ENCODE results near the gene NECAB3.
"Not testable (repeated sequence)": the region's sequence is repeated elsewhere in the genome, so short reads cannot be mapped to it uniquely, and the experiment has no call there.

The NECAB3 gene, protein sequence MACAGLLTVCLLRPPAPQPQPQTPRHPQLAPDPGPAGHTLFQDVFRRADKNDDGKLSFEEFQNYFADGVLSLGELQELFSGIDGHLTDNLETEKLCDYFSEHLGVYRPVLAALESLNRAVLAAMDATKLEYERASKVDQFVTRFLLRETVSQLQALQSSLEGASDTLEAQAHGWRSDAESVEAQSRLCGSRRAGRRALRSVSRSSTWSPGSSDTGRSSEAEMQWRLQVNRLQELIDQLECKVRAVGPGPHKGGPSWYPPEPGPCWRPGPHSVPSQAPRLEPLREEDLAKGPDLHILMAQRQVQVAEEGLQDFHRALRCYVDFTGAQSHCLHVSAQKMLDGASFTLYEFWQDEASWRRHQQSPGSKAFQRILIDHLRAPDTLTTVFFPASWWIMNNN

DNA sequence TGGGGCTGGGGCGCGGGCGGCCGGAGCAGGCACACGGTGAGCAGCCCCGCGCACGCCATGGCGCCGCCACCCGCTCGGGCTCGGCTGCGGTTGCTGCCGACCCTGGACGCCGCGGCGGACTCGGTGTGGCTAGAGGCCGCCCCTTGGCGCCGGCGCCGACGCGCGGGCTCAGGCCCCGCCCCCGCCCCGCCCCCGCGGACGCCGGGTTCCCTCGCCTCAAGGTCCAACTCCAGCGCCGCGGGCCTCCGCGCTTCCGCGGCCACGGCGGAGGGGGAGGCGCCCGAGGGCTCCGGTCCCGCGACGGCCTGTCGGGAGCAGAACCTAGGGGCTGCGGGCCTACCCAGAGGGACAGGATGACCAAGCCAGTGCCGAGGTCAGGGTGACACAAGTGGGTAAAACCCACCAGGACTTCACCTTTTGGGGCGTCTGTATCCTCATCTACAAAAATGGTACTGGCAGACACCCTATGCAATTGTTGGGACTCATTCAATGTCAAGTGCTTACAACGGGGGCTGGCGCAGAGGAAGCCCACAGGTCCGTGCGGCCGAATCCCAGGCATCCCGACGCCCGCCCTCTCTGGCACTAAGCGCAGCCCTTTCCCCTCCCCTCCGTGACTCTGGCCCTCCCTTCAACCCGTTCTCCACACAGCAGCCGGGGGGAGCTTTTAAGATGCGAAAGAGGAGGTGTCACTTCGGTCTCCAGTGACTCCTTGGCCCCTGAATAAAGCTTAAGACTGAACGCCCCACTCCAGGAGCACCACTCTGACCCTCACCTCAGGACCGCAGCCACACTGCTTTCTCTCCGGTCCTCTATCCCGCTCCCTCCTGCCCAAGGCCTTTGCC lies at the start of gene NECAB3:
TSS of gene NECAB3 (minus strand) at position 135 of the 842 bp plus-strand sequence. CDS start at position 59, 76 bp downstream.
- DNase-seq, result peak; percentile 73

DNA sequence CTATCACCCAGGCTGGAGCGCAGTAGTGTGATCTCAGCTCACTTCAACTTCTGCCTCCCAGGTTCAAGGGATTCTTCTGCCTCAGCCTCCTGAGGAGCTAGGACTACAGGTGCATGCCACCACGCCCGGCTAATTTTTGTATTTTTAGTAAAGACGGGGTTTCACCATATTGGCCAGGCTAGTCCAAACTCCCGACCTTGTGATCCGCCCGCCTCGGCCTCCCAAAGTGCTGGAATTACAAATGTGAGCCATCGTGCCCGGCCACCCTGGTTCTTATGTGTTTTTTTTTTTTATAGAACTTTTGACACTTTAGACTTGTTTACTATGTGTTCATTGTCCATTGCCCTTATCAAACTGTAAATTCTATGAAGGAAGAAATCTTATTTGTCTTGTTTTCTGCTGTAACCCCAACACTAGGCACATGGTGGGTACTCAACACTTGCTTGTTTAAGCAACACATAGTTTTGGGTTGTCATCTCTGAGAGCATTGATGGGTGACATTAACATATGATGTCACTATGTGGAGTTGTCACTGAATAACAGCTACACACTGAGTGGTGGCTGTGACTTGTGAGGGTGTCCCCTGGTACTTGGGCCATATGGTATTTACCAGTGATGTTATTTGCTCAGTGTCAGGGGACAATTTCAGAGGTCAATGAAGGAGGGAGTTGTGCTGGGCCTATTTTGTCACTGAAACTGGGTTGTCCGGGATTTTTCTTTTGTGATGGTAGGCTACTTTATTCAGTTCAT lies 47.3 kb upstream of the NECAB3 start:
- DNase-seq, result no peak

DNA sequence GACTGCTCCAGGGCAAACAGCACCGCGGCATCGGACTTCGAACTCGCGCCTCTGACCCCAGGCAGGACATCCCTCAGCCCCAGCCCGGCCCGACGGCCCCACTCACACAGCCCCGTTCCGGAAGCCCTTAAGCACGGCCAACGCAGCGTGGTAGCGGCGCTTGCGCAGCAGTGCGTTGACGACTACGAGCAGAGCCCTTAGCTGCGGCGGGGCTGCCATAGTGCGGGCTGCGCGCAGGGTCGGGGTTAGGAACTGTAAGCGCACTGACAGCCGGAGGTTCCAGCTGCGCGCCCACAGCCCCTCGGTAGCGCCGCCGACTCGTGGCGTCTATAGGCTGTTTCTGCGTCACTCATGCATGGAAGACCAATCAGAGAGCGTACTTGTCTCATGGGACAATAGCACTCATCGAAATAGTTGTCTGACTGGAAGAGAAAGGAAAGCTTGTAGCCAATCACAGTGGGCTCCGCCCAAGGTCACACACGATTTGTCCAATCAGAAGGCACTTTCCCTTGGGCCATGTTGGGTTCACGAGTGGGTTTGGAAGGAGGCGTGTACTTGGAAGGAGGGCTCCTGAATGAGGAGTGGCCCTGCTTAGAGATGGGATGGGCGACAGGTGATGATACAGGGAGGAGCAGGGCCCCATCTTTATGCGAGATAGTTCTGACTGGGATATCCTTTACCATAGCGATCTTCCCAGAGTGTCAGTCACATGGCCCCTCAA lies 45.9 kb upstream of the NECAB3 start, which contains the start of gene PXMP4:
TSS of gene PXMP4 (minus strand) at position 322 of the 721 bp plus-strand sequence. CDS start at position 219, 103 bp downstream.
- DNase-seq, result peak; percentile 96

DNA sequence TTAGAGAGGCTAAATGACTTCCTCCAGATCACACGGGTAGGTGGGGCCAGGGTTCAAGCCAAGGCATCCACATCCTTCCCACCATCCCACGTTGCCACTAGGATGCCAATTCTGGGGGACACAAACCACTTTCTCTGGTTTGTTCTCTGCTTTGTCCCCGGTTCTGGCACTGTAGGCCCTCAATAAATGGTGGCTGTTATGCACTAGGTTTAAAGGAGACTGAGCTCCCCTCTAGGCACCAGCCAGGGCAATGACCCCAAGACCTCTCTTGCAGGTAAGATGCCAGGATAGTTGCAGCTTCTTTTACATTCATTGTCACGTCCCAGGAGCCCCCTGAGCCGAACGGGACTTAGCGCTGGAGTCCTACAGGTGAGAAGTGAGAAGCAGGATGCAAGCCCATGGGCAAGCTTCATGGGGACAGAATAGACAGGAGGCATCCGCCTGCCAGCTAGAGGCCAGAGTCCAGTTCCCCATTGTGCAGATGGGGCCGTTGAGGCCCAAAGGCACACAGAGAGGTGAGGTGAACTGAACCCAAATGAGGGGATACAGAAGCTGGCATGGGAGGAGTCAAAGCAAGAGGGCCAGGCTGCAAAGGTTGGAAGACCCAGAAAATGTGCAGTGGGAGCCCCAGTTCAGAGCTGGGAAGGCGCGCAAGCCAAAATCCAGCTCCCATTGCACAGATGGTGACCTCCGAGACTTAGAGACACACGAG lies 45.2 kb upstream of the NECAB3 start:
- no peak for DNase-seq

DNA sequence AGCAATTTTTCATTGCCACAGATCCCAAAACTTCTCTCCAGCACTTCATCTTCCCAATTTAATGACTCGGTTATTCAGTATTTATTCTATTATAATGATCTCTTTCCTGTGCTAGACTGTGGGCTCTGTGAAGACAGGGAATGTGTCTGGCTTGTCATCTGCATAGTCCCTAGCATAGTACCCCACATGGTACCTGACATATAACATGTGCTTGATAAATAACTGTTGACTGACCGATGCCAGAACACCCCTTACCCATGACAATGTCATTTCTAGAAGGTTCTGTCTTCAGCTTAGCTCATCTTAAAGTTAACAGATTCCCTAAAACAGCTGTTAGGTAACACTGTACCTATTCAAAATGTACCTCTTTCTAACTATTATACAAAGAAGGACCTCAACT lies 42.3 kb upstream of the NECAB3 start:
- DNase-seq, result no peak

DNA sequence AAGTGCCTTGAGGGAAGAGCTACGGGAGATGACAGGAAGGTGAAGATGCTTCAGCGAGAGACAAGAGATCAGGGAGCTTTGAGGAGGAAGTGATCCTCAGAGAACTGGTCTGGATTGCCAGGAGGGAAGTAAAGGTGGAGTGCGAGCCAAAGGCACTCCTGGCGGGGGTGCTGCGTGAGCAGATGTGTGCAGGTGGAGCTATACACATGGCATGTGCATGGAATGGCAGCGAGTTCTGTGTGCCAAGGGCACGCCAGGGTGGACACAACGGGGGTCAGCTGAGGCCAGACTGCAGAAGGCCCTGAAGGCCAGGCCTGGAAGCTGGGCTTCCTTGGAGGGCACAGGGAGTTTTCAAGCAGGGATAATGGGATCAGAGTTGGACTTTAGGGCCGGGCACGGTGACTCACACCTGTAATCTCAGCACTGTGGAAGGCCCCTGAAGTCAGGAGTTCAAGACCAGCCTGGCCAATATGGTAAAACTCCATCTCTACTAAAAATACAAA lies 39.7 kb upstream of the NECAB3 start:
- DNase-seq, result no peak

DNA sequence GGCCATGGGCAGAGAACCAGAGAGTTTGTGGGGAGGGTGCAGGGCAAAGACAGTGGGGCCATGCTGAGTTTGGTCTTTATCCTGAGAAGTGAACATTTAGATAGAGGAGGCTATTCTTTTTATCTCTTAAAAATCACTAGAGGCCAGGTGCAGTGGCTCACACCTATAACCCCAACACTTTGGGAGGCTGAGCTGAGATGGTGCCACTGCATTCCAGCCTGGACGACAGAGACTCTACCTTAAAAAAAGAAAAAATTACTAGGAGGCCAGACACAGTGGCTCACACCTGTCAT lies 37.2 kb upstream of the NECAB3 start:
- no peak for DNase-seq

DNA sequence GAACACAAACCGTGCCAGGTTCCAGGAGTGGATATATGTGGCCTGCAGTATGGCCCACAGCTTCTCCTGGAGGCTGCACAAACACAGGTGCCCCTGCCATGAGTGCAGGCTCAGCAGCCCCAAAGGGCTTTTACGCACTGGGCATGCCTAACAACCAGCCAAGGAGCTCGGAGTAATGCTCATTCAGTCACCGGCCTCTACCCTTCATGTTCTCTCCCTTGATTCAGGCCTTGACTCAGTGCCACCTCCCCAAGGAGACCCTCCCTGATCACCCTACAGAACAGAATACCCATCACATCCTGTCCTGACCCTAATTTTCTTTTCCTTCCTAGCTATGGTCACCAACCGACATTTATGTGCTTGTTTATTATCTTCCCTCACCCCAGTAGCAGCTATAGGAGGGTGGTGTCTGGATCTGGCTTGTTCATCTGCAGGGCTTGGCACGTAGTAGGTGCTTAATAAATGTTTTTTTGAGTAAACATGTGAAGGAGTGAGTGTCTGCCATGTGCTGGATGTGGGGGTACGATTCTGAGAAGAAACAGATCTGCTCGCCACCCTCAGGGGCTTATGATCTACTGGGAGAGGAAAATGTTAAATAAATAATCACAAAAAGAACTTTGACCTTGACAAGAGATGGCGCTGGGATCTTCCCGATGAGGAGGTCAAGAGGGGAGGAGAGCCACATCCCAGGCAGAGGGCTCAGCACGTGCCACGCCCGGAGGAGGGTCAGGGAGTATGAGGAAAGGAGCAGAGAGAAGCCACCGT lies 36.6 kb upstream of the NECAB3 start:
- DNase-seq, result no peak

DNA sequence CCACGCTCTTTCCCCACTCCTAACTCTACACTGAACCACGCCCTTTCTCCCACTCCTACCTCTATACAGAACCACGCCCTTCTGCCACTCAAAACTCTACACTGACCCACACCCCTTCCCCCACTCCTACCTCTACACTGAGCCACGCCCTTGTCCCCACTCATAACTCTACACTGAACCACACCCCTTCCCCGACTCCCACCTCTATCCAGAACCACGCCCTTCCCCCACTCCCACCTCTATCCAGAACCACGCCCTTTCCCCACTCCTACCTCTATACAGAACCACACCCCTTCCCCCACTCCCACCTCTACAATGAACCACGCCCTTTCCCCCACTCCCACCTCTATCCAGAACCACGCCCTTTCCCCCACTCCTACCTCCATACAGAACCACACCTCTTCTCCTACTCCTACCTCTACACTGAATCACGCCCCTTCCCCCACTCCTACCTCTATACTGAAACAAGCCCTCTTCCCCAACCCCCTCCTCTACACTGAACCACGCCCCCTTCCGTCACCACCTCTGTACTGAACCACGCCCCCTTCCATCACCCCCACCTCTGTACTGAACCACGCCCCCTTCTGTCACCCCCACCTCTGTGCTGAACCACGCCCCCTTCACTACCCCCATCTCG lies 35.8 kb upstream of the NECAB3 start:
- no peak for DNase-seq

DNA sequence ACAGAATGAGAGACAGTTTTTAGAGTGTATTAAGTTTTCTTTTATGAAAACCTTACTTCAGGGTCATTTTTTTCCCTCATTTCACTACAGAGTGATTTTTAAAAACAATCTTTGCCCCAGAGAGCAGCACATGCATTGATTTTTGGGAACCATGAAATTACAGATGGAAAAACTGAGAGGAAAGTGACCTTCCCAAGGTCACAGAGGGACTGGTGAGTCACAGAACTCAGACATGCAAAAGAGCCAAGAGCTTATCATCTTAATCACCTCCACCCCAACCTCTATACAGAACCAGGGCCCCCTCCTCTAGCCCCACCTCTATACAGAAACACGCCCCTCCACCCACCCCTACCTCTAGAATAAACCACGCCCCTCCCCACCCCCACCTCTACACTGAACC lies 35.2 kb upstream of the NECAB3 start:
- no peak for DNase-seq

DNA sequence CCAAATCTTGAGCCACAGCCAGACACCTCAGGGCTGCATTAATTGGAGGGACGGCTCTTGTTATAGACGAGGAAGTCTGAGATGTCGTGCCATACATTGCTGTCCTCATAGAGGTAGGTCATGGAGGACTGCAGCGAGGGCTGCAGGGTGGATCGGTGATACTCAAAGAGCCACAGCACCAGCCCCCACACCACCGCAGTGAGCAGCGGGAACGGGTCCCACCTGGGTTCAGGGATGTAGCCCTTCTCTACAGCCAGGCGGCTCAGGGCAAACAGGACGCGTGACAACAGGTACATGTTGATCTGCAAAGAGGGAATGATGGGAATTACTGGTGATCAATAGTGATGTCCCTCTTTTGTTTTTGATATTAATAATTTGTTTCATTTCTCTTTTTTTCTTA lies 33.4 kb upstream of the NECAB3 start:
- DNase-seq, result no peak

DNA sequence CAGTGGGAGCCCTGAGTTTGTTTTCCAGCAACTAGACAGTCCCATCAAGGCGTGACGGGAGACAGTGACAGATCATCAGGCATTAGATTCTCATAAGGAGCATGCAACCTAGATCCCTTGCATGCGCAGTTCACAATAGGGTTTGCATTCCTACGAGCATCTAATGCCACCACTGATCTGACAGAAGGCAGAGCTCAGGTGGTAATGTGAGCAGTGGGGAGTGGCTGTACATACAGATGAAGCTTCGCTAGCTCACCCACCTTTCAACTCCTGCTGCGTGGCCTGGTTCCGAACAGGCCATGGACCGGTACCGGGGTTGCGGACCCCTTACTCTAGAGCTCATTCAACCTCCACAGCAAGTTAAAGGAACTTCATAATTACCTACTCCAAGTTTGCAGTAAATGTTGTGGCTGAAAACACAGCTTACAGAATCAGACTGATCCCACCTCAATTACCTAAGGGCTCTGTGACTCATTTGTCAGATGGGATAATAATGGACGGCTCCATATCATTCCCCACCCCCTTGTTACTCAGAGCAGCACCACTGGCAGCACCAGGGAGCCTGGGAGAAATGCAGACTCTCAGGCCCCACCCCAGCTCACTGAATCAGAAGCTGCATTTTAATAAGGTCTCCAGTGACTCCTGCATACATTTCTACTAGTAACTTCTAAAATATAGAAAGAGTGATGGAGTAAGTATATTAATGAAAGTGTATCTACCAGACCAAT lies 30.1 kb upstream of the NECAB3 start:
- no peak for DNase-seq

DNA sequence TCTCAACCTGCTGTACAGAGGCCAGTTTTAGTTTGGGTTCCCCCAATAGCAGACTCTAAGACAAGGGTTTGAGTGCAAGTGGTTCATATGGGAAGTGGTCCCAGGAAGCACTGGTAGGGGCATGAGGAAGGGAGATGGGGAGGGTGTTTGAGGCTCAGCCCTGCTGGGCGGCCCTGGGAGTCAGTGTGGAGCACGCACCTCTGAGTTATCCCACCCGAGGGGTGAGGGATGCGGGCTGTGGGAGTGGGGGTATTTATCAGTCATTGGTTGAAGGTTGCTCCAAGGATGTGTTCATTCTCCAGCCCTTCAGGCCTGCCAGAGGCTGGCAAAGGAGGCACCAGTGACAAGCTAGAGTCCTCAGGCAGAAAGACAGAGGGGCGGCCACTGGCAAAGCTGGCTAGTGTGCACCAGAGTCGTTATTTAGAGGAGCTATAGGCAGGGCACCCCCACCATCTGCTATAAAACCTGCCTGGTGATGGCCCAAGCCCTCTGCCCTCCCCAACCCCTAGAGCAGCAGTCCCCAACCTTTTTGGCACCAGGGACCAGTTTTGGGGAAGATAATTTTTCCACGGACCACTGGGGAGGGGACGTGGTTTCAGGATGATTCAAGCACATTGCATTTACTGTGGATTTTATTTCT lies 29.4 kb upstream of the NECAB3 start:
- DNase-seq, result no peak

DNA sequence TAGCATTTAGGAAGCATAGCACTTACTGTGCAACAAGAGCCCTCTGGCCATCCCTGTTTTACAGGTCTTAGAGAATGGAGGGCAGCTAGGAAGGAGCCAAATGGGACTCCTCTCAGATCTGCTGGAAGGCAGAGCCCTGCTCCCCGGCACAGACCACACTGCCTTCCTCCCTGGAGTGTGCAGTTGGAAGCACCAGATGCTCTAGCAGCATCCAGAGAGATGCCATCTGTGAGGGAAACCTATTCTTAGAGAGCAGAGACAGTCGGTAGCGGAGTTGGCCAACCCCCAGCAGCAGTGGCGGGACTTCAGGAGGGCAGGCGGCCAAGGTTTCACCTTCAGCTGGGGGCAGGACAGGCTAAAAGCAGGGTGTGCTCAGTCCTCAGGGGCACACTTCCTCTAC lies 28.6 kb upstream of the NECAB3 start:
- no peak for DNase-seq

DNA sequence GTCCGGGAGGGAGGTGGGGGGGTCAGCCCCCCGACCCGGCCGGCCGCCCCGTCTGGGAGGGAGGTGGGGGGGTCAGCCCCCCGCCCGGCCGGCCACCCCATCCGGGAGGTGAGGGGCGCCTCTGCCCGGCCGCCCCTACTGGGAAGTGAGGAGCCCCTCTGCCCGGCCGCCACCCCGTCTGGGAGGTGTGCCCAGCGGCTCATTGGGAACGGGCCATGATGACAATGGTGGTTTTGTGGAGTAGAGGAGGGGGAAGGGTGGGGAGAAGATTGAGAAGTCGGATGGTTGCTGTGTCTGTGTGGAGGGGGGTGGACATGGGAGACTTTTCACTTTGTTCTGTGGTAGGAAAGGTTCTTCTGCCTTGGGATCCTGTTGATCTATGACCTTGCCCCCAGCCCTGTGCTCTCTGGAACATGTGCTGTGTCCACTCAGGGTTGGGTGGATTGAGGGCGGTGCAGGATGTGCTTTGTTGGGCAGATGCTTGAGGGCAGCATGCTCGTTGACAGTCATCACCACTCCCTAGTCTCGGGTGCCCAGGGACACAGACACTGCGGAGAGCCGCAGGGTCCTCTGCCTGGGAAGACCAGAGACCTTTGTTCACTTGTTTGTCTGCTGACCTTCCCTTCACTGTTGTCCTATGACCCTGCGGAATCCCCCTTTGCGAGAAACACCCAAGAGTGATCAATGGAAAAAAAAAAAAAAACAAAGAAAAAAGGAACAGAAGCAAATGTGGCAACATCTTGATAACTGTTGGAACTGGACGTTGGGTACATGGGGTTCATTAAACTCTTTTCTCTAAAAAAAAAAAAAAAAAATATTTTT lies 27.6 kb upstream of the NECAB3 start:
- no peak for DNase-seq

DNA sequence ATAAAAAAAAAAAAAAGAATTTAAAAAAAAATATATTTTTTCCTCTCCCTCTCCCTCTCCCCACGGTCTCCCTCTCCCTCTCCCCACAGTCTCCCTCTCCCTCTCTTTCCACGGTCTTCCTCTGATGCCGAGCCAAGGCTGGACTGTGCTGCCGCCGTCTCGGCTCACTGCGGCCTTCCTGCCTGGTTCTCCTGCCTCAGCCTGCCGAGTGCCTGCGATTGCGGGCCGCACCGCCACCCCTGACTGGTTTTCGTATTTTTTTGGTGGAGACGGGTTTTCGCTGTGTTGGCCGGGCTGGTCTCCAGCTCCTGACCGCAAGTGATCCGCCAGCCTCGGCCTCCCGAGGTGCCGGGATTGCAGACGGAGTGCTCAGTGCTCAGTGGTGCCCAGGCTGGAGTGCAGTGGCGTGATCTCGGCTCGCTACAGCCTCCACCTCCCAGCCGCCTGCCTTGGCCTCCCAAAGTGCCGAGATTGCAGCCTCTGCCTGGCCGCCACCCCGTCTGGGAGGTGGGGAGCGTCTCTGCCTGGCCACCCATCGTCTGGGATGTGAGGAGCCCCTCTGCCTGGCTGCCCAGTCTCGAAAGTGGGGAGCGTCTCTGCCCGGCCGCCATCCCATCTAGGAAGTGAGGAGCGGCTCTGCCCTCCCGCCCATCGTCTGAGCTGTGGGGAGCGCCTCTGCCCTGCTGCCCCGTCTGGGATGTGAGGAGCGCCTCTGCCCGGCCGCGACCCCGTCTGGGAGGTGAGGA lies 26.6 kb upstream of the NECAB3 start:
- not testable (repeated sequence) for DNase-seq

DNA sequence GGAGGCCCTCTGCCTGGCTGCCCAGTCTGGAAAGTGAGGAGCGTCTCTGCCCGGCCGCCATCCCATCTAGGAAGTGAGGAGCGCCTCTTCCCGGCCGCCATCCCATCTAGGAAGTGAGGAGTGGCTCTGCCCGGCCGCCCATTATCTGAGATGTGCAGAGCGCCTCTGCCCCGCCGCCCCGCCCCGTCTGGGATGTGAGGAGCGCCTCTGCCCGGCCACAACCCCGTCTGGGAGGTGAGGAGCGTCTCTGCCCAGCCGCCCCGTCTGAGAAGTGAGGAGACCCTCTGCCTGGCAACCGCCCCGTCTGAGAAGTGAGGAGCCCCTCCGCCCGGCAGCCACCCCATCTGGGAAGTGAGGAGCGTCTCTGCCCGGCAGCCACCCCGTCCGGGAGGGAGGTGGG lies 24.7 kb upstream of the NECAB3 start:
- DNase-seq, result not testable (repeated sequence)

DNA sequence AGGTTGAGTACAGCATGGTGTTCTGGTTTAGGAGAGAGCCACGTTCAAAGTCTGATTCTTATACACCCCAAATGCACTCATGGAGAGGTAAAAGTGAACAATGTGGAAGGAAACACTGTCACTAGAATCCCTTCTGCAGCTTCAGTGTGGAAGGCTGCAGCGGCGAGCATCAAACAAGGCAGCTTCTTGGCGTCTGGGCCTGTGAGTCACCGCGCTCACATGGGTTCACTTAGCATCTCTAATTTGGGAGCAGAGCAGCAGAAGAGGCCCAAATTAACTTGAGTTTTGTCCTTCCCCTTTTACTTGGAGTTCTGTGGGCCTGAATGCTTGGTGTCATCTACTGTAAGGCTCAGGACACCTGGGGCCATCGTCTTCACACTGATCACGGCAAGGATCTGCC lies 22.9 kb upstream of the NECAB3 start:
- DNase-seq, result peak; percentile 25
